LNCaP clone FGC (cell line): ENCODE results near the gene NKX2-1.
A peak's percentile ranks its signal among the peaks of the same experiment; 100 is the strongest.

Experiments used
- DNase-seq: peaks from one replicate; pipeline ENCODE4 v3.0.0-alpha.2; 2011; ENCODE audit warnings: low read depth
- H3K4me3 ChIP-seq: 2 replicates; pipeline ENCODE4 v1.5.1; 2011; ENCODE audit warnings: mild to moderate bottlenecking, low read depth, low read length, control low read depth
- TF ChIP-seq, protein P1 (sequence below): IDR thresholded peaks from 2 replicates; pipeline ENCODE4 v1.5.1; 2012; ENCODE audit warnings: mild to moderate bottlenecking; ENCODE audit not compliant: control insufficient read depth, insufficient read depth; ENCODE audit errors: extremely low read depth

Gene NKX2-1

DNA sequence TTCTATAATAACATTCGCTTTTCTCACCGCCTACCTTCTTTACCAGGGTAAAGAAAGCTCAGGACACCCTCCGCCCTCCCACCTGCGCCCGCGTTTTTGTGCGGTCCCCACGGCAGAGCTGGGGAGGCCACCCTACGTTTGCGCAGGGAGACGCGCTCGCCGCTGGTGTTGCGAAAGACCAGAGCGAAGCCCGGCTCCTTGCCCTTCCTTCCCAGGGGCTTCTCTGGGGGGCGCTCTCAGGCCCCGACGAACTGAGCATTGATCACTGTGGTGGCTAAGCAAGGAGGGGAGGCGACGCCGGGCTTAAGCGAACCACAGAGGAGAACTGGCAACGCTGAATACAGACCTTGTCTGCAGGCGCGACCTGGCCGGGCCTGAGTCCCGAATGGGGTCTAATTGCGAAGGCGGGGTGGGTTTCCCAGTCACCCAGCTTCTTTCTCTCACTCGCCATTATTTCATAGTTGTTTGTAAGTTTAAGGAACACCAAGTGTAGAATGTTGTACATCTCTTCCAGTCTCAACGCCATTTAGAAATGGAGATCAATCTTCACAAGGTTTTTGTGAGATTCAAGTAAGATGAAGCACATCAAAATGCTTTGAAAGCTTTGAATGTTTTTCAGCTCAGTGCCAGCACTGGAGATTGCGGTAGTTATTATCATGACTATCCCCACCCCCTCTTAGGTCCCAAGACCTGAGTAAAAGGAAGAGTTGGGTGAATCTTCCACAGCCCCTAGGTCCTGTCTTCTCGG lies 1.7 kb upstream of the NKX2-1 start:
- H3K4me3 ChIP-seq, result no peak overlapping the region
- TF ChIP-seq, protein P1, sequence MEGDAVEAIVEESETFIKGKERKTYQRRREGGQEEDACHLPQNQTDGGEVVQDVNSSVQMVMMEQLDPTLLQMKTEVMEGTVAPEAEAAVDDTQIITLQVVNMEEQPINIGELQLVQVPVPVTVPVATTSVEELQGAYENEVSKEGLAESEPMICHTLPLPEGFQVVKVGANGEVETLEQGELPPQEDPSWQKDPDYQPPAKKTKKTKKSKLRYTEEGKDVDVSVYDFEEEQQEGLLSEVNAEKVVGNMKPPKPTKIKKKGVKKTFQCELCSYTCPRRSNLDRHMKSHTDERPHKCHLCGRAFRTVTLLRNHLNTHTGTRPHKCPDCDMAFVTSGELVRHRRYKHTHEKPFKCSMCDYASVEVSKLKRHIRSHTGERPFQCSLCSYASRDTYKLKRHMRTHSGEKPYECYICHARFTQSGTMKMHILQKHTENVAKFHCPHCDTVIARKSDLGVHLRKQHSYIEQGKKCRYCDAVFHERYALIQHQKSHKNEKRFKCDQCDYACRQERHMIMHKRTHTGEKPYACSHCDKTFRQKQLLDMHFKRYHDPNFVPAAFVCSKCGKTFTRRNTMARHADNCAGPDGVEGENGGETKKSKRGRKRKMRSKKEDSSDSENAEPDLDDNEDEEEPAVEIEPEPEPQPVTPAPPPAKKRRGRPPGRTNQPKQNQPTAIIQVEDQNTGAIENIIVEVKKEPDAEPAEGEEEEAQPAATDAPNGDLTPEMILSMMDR, result no peak
- no peak for DNase-seq

DNA sequence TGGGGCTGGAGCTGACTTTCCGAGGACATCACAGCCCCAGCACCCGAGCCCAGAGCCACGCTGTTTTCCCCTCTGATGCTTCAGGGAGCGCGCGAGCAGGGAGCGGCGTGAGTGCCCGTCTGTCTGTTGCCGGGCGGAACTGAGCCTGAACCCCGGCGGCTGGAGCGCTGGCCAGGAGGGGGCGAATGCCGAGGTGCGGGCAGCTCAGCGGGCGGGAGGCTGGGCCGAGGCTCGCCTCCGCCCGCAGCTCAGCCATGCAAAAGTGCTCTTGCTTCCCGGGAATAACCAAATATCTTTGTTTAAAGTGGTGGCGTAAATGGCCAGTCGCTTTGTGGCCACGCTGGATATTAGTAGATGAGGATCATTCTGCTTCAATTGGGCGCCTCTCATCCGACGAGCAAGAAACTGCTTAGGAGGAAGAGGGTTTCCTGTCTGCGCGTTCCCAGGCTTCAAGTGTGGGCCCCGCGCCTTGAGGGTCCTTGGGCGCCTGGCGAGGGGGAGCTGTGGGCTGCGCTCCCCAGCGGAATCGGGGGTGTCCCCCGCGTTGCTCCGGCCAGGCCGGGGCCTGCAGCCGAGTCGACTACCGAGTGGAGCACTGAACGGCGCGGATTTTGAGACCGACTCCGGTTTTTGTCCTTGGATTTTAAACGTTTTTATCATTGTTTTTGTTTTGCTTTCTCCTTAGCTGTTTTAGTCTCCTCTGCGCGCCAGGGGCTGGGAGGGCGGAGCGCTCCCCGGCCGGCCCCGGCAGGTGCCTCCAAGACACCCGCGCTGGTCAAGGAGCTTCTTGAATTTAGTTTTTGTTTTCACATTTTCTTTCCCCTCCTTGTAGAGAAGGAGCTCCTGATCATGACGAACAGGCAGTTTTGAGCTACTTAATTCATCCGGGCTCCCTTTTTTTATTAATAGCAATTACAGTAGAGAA lies 831 bp upstream of the NKX2-1 start:
- TF ChIP-seq, protein P1, result peak; percentile 49
- H3K4me3 ChIP-seq, result no peak overlapping the region
- no peak for DNase-seq

DNA sequence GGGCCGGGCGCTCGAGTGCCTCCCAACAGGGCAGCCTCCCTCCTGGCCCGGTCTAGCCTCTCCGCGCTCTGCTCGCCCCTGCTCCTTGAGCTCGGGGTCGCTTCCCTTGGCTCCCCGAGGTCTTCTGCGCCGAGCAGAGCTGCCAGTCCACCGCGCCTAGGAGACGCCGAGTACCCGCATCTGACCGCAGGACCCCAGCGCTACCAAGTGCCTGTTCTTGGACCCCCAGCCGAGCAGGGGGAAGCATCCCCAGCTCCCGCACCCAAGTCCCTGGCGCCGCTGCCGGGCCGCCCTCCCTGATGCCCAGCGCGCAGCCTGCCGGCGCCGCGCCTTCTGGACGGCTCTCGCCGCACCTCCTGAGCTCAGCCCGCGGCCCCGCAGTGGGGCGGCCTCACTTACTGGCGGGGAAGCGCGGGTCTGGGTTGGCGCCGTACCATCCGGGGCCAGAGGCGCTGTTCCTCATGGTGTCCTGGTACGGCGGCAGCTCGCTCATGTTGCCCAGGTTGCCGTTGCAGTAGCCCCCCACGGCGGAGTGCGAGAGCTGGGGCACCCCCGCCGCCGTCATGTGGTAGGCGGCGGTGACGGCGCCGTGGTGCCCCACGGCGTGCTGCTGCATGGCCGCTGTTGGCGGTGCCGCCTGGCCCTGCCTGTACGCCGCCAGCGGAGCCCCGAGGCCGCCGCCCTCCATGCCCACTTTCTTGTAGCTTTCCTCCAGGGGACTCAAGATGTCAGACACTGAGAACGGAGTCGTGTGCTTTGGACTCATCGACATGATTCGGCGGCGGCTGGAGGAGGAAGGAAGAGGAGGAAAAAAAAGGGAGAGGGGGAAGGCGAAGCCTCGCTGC lies 1.2 kb downstream of the NKX2-1 start:
- peak overlapping the region; percentile 43 for H3K4me3 ChIP-seq
- TF ChIP-seq, protein P1, result no peak

DNA sequence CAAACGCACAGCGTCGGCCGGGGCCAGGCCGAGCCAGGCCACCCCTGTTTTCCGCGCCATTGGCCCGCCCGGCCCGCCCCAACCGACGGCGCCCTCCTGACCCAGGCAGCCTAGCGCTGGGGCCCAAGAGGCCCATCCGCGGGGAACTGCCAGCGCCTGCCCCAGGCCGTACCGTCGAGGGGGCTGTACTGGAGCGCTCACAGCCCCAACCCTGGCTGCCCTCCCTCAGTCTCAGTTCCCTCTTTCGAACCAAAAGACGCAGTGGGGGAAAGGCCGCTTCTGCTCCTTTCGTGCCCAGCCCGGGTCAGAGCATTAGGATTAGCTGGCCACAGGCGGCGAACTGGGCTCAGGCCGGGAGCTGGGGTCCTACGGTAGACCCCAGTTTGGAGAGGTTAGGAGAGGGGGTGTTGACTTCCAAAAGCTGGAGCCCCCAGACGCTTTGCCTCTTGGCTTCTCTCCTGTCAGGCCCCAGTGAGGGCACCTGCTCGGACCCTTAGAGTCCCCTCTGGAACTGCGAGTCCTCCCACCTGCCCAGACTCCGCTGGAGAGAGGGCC lies 1.9 kb downstream of the NKX2-1 start:
- H3K4me3 ChIP-seq, result no peak overlapping the region
- no peak for DNase-seq
- TF ChIP-seq, protein P1, result no peak

More for the DNA sequence above, 1.2 kb downstream of the NKX2-1 start:
- DNase-seq, result no peak

DNA sequence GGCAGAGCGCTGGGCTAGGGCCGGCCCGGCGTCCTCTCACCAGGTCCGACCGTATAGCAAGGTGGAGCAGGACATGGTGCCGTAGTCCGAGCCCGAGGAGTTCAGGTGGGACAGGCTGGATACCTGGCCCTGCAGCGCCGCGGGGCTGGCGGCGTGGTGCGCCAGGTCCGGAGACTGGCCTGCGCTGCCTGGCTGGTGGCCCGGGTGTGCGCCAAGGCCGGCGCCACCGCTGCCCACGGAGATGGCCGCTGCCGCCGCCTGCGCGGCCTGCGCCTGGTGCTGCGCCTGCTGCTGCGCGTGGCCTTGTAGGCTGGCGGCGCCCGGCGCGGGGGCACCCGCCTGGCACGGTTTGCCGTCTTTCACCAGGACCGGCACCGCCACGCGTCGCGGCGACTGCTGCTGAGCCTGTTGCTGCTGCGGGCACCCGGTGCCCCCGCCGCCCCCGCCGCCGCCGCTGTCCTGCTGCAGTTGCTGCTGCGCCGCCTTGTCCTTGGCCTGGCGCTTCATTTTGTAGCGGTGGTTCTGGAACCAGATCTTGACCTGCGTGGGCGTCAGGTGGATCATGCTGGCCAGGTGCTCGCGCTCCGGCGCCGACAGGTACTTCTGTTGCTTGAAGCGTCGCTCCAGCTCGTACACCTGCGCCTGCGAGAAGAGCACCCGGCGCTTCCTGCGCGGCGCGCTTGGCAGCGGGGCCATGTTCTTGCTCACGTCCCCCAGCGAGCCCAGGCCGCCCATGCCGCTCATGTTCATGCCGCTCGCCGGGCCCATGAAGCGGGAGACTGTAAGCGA lies 2.6 kb downstream of the NKX2-1 start:
- TF ChIP-seq, protein P1, result no peak
- no peak for DNase-seq
- H3K4me3 ChIP-seq, result no peak overlapping the region
